SU-DHL-6 (cell line): ENCODE data around the gene GRM5.

Experiments used
- CTCF ChIP-seq: fragments of 200-600 bp; sonication (generic); IDR thresholded peaks from one replicate; pipeline ENCODE4 v1.5.1; 2017; ENCODE audit warnings: antibody characterized with exemption, mild to moderate bottlenecking, low read length, moderate library complexity; ENCODE audit not compliant: insufficient read depth, poor library complexity, severe bottlenecking
- EZH2phosphoT487 ChIP-seq: fragments of 200-600 bp; sonication (generic), shearing (Covaris generic); conservative IDR thresholded peaks from 2 replicates; pipeline ENCODE4 v1.6.1; 2018; ENCODE audit warnings: mild to moderate bottlenecking, antibody characterized with exemption, low read length, moderate library complexity, mixed read lengths

GRCh38 chr11:88655196-88655595, 410.6 kb downstream of the GRM5 start:
- TF ChIP-seq CTCF (no peak), EZH2phosphoT487 (no peak)
